ENCODE data around the gene SRD5A3.
"Not testable (repeated sequence)": the region's sequence is repeated elsewhere in the genome, so short reads cannot be mapped to it uniquely, and the experiment has no call there.

SRD5A3 gene

DNA sequence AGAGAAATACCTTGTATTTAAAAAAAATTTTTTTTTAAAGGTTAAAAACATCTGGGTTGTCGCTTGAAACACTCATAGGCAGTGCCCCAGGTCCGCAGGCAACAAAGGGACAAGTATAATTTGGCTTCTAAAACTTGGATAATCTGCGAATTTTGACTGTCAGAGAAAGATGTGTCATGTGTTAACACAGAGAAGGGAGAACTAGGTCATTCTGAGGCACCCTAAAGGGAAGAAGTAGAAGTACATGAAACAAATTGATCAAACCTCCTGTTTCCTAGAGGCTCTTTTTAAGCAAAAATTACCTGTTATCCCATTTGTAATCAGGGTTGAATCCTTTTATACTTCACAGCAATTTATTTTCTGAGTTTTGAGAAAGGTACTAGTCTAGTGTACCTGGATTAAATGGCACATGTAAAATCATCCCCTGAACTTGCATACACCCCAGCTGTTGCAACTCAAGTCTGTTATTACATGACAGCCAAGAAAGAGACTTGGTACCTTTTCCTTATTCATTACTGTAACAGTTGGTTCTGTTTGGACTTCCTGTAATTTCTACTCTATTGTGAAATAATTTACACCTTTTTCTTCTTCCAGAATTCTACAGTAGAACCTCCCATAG lies 1.7 kb downstream of the SRD5A3 start:
- DNase-seq, result no peak

- DNase-seq, result no peak
These were observed 2.4 kb downstream of the SRD5A3 start for GRCh38 chr4:55348466-55348865.

DNA sequence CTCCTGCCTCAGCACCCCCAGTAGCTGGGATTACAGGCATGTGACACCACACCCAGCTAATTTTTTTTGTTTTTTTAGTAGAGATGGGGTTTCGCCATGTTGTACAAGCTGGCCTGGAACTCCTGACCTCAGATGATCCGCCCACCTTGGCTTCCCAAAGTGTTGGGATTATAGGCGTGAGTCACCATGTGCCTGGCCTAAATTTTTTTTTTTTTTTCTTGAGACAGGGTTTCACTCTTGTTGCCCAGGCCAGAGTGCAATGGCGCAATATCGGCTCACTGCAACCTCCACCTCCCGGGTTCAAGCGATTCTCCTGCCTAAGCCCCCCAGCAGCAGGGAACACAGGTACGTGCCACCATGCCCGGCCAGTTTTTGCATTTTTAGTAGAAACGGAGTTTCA lies 4.8 kb downstream of the SRD5A3 start:
- DNase-seq, result not testable (repeated sequence)

DNA sequence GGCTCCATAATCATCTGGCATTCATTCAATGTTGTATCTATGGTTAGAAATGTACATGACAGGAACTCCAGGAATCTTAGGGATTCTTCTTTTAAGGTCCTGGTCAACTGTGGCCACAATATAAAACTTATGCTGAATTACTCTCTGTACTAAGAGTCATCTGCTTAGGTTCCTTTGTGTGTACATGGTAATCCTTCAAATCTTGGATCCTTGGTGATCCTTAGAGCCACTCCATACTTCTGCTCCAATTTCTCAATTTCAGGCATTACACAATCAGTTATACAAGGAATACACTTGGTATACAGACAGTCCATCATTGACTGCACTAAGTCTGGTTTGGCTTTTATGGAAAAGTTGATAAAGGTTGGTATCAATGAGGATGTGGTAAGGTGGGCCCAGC lies 5.8 kb downstream of the SRD5A3 start:
- DNase-seq, result no peak

- DNase-seq, result no peak
These were observed 6.7 kb downstream of the SRD5A3 start for GRCh38 chr4:55352726-55353125.

GRCh38 chr4:55353228-55353747 lies 7.2 kb downstream of the SRD5A3 start:
- not testable (repeated sequence) for DNase-seq

- no peak for DNase-seq
These were observed 8.6 kb downstream of the SRD5A3 start for GRCh38 chr4:55354648-55355047.

- no peak for DNase-seq
These were observed 9.5 kb downstream of the SRD5A3 start for GRCh38 chr4:55355555-55355954.

GRCh38 chr4:55356991-55357461 lies 11.0 kb downstream of the SRD5A3 start:
- no peak for DNase-seq

GRCh38 chr4:55358246-55358645 lies 12.2 kb downstream of the SRD5A3 start:
- DNase-seq, result no peak

DNA sequence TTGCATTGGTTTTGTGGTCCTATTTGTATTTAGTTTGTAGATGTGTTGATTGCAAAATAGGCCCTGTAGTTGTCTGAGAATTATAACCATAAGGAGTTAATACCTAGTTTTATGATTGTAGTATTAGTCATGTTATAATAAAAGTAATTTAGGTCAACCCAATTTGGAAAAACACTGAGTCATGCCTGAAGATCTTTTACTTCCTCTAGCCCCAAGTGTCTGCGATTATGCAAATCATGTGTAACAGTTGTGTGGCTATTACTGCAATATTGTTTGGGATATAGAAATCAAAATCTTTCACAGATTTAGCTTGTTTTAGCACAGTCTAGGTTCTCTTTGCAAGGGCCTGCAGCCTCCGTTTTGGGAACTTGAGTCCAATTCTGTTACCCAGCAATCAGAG lies 12.6 kb downstream of the SRD5A3 start:
- no peak for DNase-seq

DNA sequence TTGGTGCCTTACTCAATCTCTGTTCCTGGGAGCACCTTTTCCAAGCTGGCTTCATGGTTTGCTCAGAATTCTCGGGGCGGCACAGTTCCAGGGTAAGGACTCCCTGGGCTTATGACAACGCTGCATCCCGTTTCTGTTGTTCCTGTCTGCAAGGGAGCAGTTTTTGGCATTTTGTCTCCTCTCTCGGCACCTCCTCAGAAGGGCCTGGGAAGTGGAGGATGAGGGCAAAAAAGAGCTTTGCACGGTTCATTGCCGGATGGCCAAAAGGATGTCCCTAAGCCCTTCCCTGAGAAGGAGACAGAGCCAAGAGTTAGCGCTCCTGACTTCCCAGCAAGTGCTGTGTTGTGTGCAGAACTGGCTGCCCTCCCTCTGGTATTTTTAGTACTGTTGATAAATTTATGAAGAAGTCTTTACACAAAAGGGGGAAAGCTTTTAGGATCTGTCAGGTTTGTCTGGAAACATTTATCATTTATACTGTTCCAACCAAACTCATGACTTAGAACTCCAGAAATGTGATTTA lies 13.4 kb downstream of the SRD5A3 start:
- DNase-seq, result no peak

DNA sequence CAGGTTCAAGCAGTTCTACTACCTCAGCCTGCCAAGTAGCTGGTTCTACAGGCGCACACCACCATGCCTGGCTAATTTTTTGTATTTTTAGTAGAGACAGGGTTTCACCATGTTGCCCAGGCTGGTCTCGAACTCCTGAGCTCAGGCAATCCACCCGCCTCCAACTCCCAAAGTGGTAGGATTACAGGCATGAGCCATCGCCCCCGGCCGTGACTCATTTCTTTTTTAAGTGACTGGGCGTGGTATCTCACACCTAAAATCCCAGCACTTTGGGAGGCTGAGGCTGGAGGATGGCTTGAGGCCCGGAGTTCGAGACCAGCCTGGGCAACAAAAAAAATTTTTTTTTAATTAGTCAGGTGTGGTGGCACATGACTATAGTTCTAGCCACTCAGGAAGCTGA lies 16.9 kb downstream of the SRD5A3 start:
- not testable (repeated sequence) for DNase-seq

- DNase-seq, result no peak
These were observed 17.8 kb downstream of the SRD5A3 start for GRCh38 chr4:55363691-55364351.

DNA sequence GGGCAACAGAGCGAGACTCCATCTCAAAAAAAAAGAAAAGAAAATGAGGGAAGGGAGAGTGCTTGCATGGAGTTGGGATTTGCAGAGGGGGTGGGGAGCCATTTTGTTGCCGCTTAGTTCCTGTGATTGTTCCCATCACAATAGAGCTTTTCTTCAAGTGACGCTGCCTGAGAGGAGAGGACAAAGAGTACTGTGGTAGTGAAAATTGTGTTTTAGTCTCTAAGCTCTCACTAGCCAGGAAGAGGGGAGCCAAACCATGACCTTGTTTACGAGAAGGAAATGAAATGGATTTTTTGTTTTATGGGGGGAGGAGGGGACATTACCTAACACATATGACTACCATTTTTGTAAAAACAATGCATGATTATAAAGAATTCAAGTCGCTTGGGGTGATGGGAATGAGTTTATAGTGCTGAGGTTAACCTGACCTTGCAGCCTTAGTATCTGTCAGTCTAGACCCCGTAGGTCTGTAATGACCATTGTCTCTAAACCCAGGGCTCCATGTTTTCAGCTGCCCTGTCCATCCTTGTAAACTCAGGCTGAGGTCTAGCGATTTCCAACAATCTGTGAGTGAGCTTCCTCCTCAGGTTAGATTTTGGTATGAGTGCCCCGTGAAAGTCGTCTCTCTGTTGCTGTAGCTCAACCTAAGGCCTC lies 18.8 kb downstream of the SRD5A3 start:
- DNase-seq, result no peak

GRCh38 chr4:55365345-55365728 lies 19.3 kb downstream of the SRD5A3 start:
- DNase-seq, result no peak

- no peak for DNase-seq
These were observed 20.6 kb downstream of the SRD5A3 start for GRCh38 chr4:55366621-55367020.

DNA sequence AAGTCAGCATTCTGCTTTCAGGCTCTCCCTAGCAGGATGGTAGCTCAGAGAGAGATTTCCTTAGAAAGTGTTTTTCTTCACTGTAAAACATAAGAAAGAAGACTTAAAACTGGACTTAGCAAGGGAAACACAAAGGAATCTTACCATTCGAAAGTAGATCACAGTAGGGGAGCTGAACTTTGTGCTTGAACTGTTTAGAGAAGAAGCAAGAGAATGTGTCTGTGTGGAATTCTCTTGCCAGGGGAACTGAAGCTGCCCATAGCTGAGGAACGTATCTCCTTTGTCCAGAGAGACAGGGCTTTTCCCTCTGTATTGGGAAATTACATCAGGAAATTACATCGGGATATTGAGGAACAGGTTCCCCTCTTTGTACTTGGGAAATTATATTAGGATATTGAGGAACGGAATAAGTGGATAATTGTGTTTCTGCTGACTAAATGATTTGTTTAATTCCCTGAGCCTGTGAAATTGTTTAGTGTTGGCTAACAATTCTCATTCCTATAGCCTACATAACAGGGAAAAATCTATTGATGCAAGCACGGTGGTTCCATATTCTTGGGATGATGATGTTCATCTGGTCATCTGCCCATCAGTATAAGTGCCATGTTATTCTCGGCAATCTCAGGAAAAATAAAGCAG lies 21.2 kb downstream of the SRD5A3 start:
- DNase-seq, result no peak

DNA sequence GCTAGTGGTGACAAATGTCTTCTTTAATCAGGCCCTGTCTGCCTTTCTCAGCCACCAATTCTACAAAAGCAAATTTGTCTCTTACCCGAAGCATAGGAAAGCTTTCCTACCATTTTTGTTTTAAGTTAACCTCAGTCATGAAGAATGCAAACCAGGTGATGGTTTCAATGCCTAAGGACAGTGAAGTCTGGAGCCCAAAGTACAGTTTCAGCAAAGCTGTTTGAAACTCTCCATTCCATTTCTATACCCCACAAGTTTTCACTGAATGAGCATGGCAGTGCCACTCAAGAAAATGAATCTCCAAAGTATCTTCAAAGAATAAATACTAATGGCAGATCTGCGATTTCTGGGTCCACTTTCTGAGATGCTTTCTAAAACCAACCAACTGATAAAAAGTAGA lies 23.9 kb downstream of the SRD5A3 start:
- DNase-seq, result no peak

DNA sequence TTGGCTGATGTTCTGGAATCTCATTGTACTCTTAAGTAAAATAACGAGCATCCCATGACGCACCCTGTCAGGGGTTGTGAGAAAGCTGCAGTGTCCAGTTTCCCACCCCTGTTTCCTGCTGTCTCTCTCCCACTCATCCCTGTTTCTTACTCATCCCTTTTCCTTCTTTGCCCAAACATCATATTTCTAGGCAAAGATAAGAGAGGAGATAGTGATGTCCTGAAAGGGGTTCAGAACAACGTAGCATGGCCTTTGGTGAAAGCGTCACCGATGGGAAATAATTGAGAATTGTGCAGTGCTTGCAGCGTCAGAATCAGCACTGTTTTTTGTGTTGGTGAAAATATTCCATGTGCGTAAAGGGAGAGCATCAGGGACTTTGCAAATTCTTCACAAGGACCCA lies 26.2 kb downstream of the SRD5A3 start:
- DNase-seq, result no peak

- DNase-seq, result no peak
These were observed 27.4 kb downstream of the SRD5A3 start for GRCh38 chr4:55373461-55373860.

GRCh38 chr4:55376698-55377097 lies 30.7 kb downstream of the SRD5A3 start:
- no peak for DNase-seq

Data from activated naive CD4-positive, alpha-beta T cell treated with Interleukin-2 at 50 U/mL for 16 hours (primary cell).